ENCODE data around the gene PRSS56. TPM values are rescaled to one million over a fixed set of nuclear protein-coding genes. Genes with fewer than 3 reads are reported as not detected.

Gene PRSS56
- polyA plus RNA-seq, 1 experiment = not detected

- POLR2A ChIA-PET = no interaction called here
- no peak overlapping the region for H3K27ac ChIP-seq (ENCODE audit: low read depth, low read length)
- no peak for TF ChIP-seq CTCF (IDR thresholded peaks at IDR 0.05; ENCODE audit: low read depth, low read length)
Observed at GRCh38 chr2:232545511-232546375, 25.6 kb downstream of the PRSS56 start.

GRCh38 chr2:232547991-232548390 is 27.8 kb downstream of the PRSS56 start:
- ChIA-PET CTCF (no interaction called here), POLR2A (no interaction called here)
- Histone ChIP-seq H3K27ac (ENCODE audit: low read depth, low read length) (no peak overlapping the region), H3K9me3 (ENCODE audit: control insufficient read depth, insufficient read depth, low read length) (no peaks in the 10 kb centered on the region; the same call in 1 of the 2 replicates), H3K4me3 (ENCODE audit: low read depth, low read length) (no peak overlapping the region), H3K27me3 (ENCODE audit: control insufficient read depth, insufficient read depth, low read length) (no peaks in the 10 kb centered on the region)
- TF ChIP-seq CTCF (IDR thresholded peaks at IDR 0.05; ENCODE audit: low read depth, low read length) = no peak
- DNase-seq (ENCODE audit: low read depth, low spot score) = no peak

More at GRCh38 chr2:232545511-232546375, 25.6 kb downstream of the PRSS56 start:
- H3K9me3 ChIP-seq (ENCODE audit: control insufficient read depth, insufficient read depth, low read length) = no peaks in the 10 kb centered on the region; the same call in 1 of the 2 replicates
- H3K27me3 ChIP-seq (ENCODE audit: control insufficient read depth, insufficient read depth, low read length) = no peaks in the 10 kb centered on the region
- CTCF ChIA-PET = interaction anchor here (0.6 kb wide), 1 partner anchor 61 kb away, joined by 3 read pairs; no protein-coding TSS in a partner anchor
- no peak for DNase-seq (ENCODE audit: low read depth, low spot score)
- no peak overlapping the region for H3K4me3 ChIP-seq (ENCODE audit: low read depth, low read length)

GRCh38 chr2:232549655-232550353 is 29.6 kb downstream of the PRSS56 start:
- CTCF ChIA-PET = no interaction called here
- H3K4me3 ChIP-seq (ENCODE audit: low read depth, low read length) = peak overlapping the region; percentile 93
- POLR2A ChIA-PET = interaction anchor here (1.1 to 1.3 kb wide), 2 partner anchors 18 to 28 kb away, joined by 3 to 5 read pairs; no protein-coding TSS in a partner anchor

GRCh38 chr2:232550354-232551249 is 30.4 kb downstream of the PRSS56 start, which contains the start of the genes EIF4E2 and TIGD1:
Gene EIF4E2 (plus strand): TSS chr2:232550689. CDS start chr2:232550725, 36 bp downstream.
Gene TIGD1 (minus strand): TSS chr2:232550557. CDS start chr2:232549882, 675 bp downstream.
- Histone ChIP-seq H3K4me3 (ENCODE audit: low read depth, low read length) (peak within 1 kb of the TSS; percentile 93), H3K27ac (ENCODE audit: low read depth, low read length) (peak within 1 kb of the TSS; percentile 94), H3K27me3 (ENCODE audit: control insufficient read depth, insufficient read depth, low read length) (no peaks in the 10 kb centered on the region), H3K9me3 (ENCODE audit: control insufficient read depth, insufficient read depth, low read length) (no peaks in the 10 kb centered on the region; the same call in 1 of the 2 replicates)
- TF ChIP-seq CTCF (IDR thresholded peaks at IDR 0.05; ENCODE audit: low read depth, low read length) = peak; percentile 40
- CTCF ChIA-PET = no interaction called here
- DNase-seq (ENCODE audit: low read depth, low spot score) = peak; percentile 72
- POLR2A ChIA-PET = interaction anchor here (1.1 to 1.3 kb wide), 2 partner anchors 17 to 28 kb away, joined by 3 to 5 read pairs; no protein-coding TSS in a partner anchor

More at GRCh38 chr2:232549655-232550353, 29.6 kb downstream of the PRSS56 start:
- Histone ChIP-seq H3K27me3 (ENCODE audit: control insufficient read depth, insufficient read depth, low read length) (no peaks in the 10 kb centered on the region), H3K27ac (ENCODE audit: low read depth, low read length) (peak overlapping the region; percentile 94), H3K9me3 (ENCODE audit: control insufficient read depth, insufficient read depth, low read length) (no peaks in the 10 kb centered on the region; the same call in 1 of the 2 replicates)
- TF ChIP-seq CTCF (IDR thresholded peaks at IDR 0.05; ENCODE audit: low read depth, low read length) = no peak
- no peak for DNase-seq (ENCODE audit: low read depth, low spot score)

Measured in AG04450 (cell line).